ENCODE data around the gene ZNF208.

GRCh38 chr19:22026687-22027086, 15.9 kb upstream of the ZNF208 start:
- no peak for TF ChIP-seq CTCF (IDR thresholded peaks at IDR 0.05; ENCODE audit: low read depth, low read length, missing input control)
- TF ChIP-seq GABPA (IDR thresholded peaks at IDR 0.05 in 1 of 2, conservative IDR thresholded peaks at IDR 0.05 in 1 of 2), result no peak
- no peak for TF ChIP-seq RAD21 (IDR thresholded peaks at IDR 0.05)
- TF ChIP-seq REST (IDR thresholded peaks at IDR 0.05), result no peak
- no peak for TF ChIP-seq YY1 (IDR thresholded peaks at IDR 0.05)
- TF ChIP-seq SP1 (IDR thresholded peaks at IDR 0.05), result no peak
- no peak for TF ChIP-seq MAX (IDR thresholded peaks at IDR 0.05)
- no peak for TF ChIP-seq TAF1 (conservative IDR thresholded peaks at IDR 0.05)

All from liver (tissue), 3 donors.